ENCODE data around the gene EOLA1.
"Not testable (repeated sequence)": the region's sequence is repeated elsewhere in the genome, so short reads cannot be mapped to it uniquely, and the experiment has no call there.

Gene EOLA1

DNA sequence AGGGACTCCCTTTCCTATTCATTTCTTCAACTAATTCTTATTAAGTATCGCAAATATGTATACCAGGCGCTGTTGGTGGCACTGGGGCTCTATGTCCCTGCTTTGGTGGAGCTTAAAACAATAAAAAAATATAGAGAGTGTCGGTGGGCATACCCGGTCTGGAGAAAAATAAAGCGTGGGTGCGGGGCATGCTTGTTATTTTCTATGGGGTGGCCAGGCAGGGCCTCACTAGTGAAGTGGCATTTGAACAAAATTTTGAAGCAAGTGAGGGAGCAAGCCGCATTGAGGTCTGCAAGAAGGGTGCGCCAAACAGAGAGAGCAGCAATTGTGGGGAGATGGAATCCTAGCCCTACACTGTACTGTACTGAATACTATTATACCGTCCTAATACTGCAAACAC lies 35.1 kb upstream of the EOLA1 start:
- peaks cover 5% of the 10 kb centered on the region for H3K36me3 Mint-ChIP-seq (ENCODE audit: low read depth)
- no peaks in the 10 kb centered on the region for H3K9me3 Mint-ChIP-seq
- peaks cover 43% of the 10 kb centered on the region for H3K4me1 Mint-ChIP-seq
- ATAC-seq (no peak), DNase-seq (no peak)
- H3K27ac Mint-ChIP-seq = peak overlapping the region; percentile 52
- no peaks in the 10 kb centered on the region for H3K27me3 Mint-ChIP-seq
- peak overlapping the region; percentile 91 for H3K4me3 Mint-ChIP-seq

DNA sequence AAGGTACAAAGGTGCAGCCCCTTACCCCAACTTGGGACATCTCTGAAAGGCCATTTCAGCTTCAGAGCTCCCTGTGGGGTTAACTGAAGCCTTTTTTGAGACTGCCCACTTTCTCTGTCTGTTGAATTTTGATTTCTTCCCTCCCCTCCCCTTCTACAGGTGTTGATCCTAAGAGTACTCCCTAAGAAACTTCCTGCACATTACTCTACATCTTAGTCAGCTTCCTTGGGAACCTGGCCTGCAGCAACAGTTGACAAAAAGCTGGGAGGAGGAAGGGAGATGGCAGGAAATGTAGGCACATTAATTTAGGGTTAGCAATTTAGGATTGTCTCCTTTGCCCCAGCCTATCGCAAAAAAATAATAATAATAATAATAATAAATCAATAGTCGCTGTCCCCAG lies 34.5 kb upstream of the EOLA1 start:
- Mint-ChIP-seq H3K36me3 (ENCODE audit: low read depth) (peaks cover 3% of the 10 kb centered on the region), H3K27me3 (no peaks in the 10 kb centered on the region), H3K27ac (no peak overlapping the region), H3K4me3 (no peak overlapping the region), H3K9me3 (no peaks in the 10 kb centered on the region), H3K4me1 (peaks cover 37% of the 10 kb centered on the region)
- DNase-seq (no peak), ATAC-seq (no peak)

DNA sequence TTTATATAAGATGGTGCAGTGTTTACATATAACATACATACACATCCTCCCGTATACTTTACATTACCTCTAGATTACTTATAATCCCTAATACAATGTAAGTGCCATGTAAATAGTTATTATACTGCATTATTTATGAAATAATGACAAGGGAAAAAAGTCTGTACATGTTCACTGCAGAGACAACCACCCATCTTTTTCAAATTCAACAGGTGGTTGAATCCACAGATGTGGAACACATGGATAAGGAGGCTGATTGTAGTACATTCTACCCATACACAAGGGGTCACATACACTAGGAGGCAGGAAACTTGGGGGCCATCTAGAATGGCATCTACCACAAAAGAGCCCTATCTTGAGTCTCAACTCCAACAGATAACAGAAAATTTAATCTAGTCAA lies 32.3 kb upstream of the EOLA1 start:
- no peak for ATAC-seq
- Mint-ChIP-seq H3K27ac (no peak overlapping the region), H3K9me3 (no peaks in the 10 kb centered on the region), H3K4me3 (no peak overlapping the region), H3K27me3 (no peaks in the 10 kb centered on the region), H3K36me3 (ENCODE audit: low read depth) (no peaks in the 10 kb centered on the region), H3K4me1 (peaks cover 29% of the 10 kb centered on the region)
- DNase-seq = no peak

DNA sequence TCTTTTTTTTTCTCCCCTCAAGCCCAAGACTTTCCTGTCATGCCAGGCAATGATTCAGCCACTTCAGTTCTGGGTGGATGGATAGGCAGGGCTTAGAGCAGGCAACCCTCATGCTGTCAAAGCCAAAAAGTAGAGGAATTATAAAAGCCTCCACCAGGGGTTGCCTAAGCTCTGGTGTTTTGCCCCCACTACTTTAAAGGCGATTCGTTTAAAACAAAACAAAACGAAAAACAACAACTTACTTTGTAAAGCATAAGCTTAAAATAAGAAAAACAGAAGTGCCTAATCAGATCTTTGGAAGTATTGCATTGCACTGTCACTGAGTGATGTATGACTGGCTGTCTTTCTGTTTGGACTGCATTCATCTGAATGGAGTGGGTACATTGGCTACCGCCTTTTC lies 30.4 kb upstream of the EOLA1 start:
- Mint-ChIP-seq H3K9me3 (no peaks in the 10 kb centered on the region), H3K27ac (no peak overlapping the region), H3K4me3 (no peak overlapping the region), H3K27me3 (no peaks in the 10 kb centered on the region), H3K4me1 (peaks cover 29% of the 10 kb centered on the region), H3K36me3 (ENCODE audit: low read depth) (no peaks in the 10 kb centered on the region)
- DNase-seq = no peak
- no peak for ATAC-seq

DNA sequence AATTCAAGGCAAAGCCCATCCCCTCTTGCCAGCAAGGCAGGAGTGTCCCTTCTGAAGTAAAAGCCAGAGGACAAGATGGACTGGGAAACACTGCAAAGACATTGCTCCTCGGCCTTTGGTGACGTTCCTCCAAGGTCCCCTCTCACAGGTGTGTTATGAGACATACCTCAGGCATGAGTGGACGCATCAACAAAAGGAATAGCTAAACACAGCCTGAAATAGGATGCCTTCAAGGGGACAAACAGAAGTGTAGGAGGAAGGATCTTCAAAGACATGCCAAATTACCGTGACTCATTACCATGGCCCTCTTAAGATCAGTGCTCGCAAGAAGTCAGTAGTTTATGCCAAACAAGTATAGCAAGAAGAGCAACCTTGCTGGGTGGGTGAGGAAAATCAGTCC lies 29.7 kb upstream of the EOLA1 start:
- Mint-ChIP-seq H3K4me1 (peaks cover 29% of the 10 kb centered on the region), H3K27ac (no peak overlapping the region), H3K36me3 (ENCODE audit: low read depth) (no peaks in the 10 kb centered on the region), H3K4me3 (no peak overlapping the region), H3K9me3 (no peaks in the 10 kb centered on the region), H3K27me3 (no peaks in the 10 kb centered on the region)
- no peak for ATAC-seq
- no peak for DNase-seq

DNA sequence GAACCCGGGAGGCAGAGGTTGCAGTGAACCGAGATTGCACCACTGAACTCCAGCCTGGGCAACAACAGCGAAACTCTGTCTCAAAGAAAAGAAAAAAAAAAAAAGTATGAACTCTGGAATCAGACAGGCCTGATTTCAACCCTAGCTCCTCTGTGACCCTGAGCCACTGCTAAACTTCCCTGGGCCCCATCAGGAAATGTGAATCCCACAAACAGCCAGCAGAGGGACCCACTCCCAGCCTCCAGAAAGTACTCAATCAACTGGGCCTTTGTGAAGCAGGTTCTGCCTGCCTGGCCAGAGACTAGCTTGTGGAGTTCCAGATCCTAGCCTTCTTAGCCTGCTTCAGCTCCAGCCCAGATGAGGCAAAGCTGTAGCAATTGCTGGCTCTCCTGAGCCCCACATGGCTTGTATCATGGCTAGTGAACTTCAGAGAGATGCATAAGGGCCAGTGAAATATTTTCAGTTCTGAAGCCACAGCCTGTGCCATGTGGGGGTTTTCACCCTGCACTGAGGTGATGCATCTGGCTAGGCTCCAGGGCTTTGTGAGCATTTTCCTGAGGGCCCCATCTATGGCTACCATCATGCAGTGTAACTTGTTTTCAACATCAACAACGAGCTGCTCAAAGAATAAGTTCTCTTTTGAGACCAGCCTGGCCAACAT lies 28.5 kb upstream of the EOLA1 start:
- DNase-seq = peak; percentile 50
- Mint-ChIP-seq H3K4me3 (no peak overlapping the region), H3K36me3 (ENCODE audit: low read depth) (no peaks in the 10 kb centered on the region), H3K27ac (peak overlapping the region; percentile 35), H3K27me3 (no peaks in the 10 kb centered on the region), H3K4me1 (peaks cover 40% of the 10 kb centered on the region), H3K9me3 (no peaks in the 10 kb centered on the region)
- peak; percentile 58 for ATAC-seq

DNA sequence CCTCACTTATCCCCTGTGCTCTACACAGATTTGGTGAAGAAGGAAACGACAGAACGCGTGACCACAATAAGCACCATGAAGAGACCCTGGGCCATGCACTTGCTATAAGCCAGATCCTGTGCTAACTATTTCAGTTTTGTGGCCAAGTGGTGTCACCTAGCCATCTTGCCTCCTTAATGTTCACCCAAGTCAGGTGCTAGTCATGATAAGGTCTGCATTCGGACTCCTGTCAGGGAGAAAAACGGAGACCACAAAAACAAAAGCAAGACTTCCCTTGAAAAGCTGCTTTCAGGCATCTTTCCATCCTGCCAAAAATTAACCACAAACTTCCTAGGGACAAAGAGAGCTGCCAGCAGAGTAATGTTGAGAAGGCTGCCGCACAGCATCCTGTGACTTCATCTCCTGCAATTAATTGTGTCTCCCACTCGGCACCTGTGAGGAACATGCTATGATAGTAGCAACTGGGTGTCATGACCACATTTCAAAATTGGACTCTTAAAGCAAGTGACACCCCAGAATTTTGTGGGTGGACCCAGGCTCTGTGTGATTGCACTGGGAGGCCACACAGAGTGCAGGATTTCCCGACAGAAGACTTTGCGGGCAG lies 26.9 kb upstream of the EOLA1 start:
- Mint-ChIP-seq H3K27me3 (no peaks in the 10 kb centered on the region), H3K27ac (peak overlapping the region; percentile 46), H3K4me3 (no peak overlapping the region), H3K36me3 (ENCODE audit: low read depth) (no peaks in the 10 kb centered on the region), H3K9me3 (no peaks in the 10 kb centered on the region), H3K4me1 (peaks cover 44% of the 10 kb centered on the region)
- DNase-seq (no peak), ATAC-seq (no peak)

DNA sequence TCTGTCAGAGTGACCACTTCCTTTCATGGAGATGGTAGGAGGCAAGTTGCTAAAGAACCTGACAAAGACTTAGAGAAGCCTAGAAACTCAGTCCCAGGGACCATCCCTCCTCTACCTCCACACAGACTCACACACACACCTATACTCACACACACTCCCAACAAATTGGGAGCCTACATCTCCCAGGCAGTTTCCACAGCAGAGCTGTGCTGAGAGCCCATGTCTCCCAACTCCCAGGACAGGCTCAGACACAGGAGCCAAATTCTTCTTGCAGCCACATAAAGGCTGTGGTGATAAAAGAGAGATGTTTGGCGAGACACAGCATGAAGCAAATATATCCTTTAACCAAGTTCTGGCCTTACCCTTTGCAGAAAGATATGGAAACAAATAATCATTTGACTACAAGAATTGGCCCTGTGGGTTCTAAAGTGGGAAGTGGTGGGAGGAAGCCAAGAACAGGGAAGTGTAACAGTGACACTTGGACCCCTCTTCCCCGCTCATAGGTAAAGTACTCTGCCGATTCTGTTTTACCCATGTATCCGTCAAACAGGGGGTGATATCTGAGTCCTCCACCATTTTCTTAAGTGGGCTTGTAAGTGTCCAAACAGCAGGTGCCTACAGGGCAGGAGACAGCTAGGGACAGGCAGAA lies 24.7 kb upstream of the EOLA1 start:
- Mint-ChIP-seq H3K4me3 (no peak overlapping the region), H3K4me1 (peaks cover 53% of the 10 kb centered on the region), H3K27me3 (peaks cover 4% of the 10 kb centered on the region), H3K9me3 (no peaks in the 10 kb centered on the region), H3K27ac (peak overlapping the region; percentile 7), H3K36me3 (ENCODE audit: low read depth) (no peaks in the 10 kb centered on the region)
- DNase-seq = no peak
- peak; percentile 30 for ATAC-seq

DNA sequence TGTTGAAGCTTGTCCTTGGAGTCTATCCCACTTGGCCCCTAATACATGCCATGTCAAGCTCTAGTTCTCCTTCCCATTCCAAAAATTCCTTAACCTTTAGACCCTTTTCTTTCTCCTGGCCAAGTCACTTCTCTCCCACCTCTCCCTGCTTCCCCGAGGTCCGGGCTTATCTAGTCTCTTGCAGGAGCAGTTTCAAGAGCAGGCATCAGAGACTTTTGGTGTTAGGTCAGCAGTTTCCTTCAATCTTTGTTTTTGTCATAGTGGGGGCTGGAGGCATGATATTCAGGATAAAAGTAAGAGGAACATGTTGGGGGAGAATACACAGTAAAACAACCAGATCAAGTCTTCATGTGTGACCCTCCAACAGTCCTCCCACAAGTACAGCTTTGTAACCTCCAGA lies 24.2 kb upstream of the EOLA1 start:
- no peak for ATAC-seq
- Mint-ChIP-seq H3K27me3 (peaks cover 4% of the 10 kb centered on the region), H3K9me3 (no peaks in the 10 kb centered on the region), H3K4me3 (no peak overlapping the region), H3K27ac (no peak overlapping the region), H3K4me1 (peaks cover 57% of the 10 kb centered on the region), H3K36me3 (ENCODE audit: low read depth) (no peaks in the 10 kb centered on the region)
- no peak for DNase-seq

DNA sequence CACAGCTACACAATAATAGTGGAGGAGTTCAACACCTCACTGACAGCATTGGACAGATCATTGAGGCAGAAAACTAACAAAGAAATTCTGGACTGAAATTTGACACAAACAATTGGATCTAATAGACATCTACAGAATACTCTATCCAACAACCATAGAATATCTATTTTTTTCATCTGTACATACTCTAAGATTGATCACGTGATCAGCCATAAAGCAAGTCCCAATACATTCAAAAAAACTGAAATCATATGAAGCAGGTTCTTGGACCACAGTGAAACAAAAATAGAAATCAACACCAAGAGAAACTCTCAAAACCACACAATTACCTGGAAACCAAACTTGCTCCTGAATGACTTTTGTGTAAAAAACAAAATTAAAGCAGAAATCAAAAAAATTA lies 23.5 kb upstream of the EOLA1 start:
- Mint-ChIP-seq H3K36me3 (ENCODE audit: low read depth) (no peaks in the 10 kb centered on the region), H3K27ac (no peak overlapping the region), H3K4me1 (peaks cover 60% of the 10 kb centered on the region), H3K9me3 (no peaks in the 10 kb centered on the region), H3K27me3 (peaks cover 4% of the 10 kb centered on the region), H3K4me3 (no peak overlapping the region)
- no peak for DNase-seq
- ATAC-seq = no peak

DNA sequence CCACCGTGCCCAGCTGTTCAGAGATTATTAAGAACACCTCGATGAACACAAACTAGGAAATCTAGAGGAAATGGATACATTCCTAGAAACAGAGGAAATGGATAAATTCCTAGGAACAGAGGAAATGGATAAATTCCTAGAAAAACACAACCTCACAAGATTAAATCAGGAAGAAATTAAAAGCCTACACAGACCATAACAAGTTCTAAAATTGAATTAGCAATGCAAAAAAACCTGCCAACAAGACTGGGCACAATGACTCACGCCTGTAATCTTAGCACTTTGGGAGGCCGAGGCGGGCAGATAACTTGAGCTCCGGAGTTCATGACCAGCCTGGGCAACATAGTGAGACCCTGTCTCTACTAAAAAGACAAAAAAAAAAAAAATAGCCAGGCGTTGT lies 22.6 kb upstream of the EOLA1 start:
- Mint-ChIP-seq H3K27me3 (peaks cover 4% of the 10 kb centered on the region), H3K27ac (no peak overlapping the region), H3K36me3 (ENCODE audit: low read depth) (no peaks in the 10 kb centered on the region), H3K4me1 (peaks cover 59% of the 10 kb centered on the region), H3K4me3 (no peak overlapping the region), H3K9me3 (no peaks in the 10 kb centered on the region)
- ATAC-seq = no peak
- no peak for DNase-seq

DNA sequence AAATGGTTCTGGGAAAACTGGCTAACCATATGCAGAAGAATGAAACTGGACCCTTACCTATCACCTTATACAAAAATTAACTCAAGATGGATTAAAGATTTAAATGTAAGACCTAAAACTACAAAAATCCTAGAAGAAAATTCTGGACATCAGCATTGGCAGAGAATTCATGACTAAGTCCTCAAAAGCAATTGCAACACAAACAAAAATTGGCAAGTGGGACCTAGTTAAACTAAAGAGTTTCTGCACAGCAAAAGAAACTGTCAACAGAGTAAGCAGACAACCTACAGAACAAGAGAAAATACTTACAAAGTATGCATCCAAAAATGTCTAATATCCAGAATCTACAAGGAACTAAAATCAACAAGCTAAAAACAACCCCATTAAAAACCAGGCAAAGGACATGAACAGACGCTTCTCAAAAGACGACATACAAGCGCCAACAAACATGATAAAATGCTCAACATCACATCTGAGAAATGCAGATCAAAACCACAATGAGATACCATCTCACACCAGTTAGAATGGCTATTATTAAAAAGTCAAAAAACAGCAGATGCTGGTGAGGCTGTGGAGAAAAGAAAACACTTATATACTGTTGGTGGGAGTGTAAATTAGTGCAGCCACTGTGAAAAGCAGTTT lies 20.1 kb upstream of the EOLA1 start:
- H3K27ac Mint-ChIP-seq; H3K4me3 Mint-ChIP-seq; DNase-seq; H3K27me3 Mint-ChIP-seq; H3K9me3 Mint-ChIP-seq; ATAC-seq; H3K36me3 Mint-ChIP-seq (ENCODE audit: low read depth): not testable (repeated sequence)
- H3K4me1 Mint-ChIP-seq = peaks cover 52% of the 10 kb centered on the region

DNA sequence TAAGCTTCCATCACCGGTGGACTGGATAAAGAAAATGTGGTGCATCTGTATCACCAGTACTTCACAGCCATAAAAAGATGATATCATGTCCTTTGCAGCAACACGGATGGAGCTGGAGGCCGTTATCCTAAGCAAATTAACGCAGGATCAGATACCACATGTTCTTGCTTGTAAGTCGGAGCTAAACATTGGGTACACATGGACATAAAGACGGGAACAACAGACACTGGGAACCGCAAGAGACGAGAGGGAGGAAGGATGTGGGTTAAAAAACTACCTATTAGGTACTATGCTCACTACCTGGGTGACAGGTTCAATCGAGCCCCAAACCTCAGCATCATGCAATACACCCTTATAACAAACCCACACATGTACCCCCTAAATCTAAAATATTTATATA lies 19.4 kb upstream of the EOLA1 start:
- Mint-ChIP-seq H3K27ac (no peak overlapping the region), H3K9me3 (no peaks in the 10 kb centered on the region), H3K4me1 (peaks cover 49% of the 10 kb centered on the region), H3K4me3 (no peak overlapping the region), H3K27me3 (peaks cover 4% of the 10 kb centered on the region), H3K36me3 (ENCODE audit: low read depth) (no peaks in the 10 kb centered on the region)
- ATAC-seq (no peak), DNase-seq (no peak)

DNA sequence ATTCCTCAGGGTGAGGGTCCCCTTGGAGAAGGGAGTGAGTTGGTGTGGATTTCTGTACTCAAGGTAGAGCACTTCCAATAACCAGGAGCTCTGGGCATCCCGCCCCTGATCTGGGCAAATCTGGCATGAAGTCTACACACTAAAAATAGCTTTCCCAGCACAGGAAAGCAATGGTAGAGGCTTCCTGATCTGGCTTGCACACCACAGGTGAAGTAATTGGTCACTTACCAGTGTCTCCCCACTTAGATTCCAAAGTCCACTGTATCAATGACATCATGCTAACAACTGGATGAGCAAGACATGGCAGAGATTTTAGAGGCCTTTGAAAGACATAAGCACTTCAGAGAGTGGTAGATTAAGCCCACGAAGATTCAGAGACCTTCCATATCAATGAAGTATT lies 17.9 kb upstream of the EOLA1 start:
- peaks cover 4% of the 10 kb centered on the region for H3K27me3 Mint-ChIP-seq

DNA sequence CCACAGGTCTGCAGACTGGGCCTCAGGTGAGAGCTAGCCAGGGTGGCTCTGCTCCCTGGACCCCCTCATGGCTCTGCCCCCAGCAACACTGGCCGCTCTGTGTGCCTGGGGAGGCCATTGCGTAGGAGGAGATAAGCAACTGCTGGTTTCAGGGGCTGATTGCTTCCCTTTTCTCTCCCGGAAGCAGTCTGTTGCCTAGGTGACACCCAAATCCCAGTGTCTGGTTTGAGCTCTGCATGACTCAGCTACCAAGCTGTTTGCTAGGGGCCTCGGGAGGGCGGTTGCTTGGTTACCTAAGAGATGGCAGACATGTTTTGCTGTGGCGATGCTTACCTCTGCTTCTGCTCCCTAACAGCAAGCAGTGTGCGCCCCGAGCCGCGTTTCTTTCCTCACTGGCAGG lies 15.4 kb upstream of the EOLA1 start:
- H3K27me3 Mint-ChIP-seq; H3K4me3 Mint-ChIP-seq; H3K36me3 Mint-ChIP-seq (ENCODE audit: low read depth); H3K9me3 Mint-ChIP-seq; H3K27ac Mint-ChIP-seq: not testable (repeated sequence)
- H3K4me1 Mint-ChIP-seq = peaks cover 37% of the 10 kb centered on the region
- peak; percentile 89 for ATAC-seq
- DNase-seq = peak; percentile 46

More for the DNA sequence above, 17.9 kb upstream of the EOLA1 start:
- Mint-ChIP-seq H3K4me3 (no peak overlapping the region), H3K27ac (no peak overlapping the region), H3K9me3 (no peaks in the 10 kb centered on the region), H3K36me3 (ENCODE audit: low read depth) (no peaks in the 10 kb centered on the region), H3K4me1 (peaks cover 45% of the 10 kb centered on the region)
- ATAC-seq (no peak), DNase-seq (no peak)

Measured in activated naive CD8-positive, alpha-beta T cell treated with anti-CD3 and anti-CD28 coated beads, Interleukin-2, amount 50 U/mL, for 24 hours (primary cell).